Activated gamma-delta T cell treated with Interleukin-2 at 50 U/mL for 16 hours (primary cell): ENCODE results near the gene KCNC4.

Source experiments
- DNase-seq: peaks from one replicate; pipeline ENCODE4 v3.0.0-alpha.2; 2020

The KCNC4 gene

GRCh38 chr1:110212169-110213142 is 2.3 kb downstream of the KCNC4 start:
- DNase-seq = no peak

- no peak for DNase-seq
Measured at GRCh38 chr1:110213143-110213540, 3.0 kb downstream of the KCNC4 start.

- DNase-seq = no peak
Measured at GRCh38 chr1:110214454-110215404, 4.6 kb downstream of the KCNC4 start.

- no peak for DNase-seq
Measured at GRCh38 chr1:110215621-110216515, 5.8 kb downstream of the KCNC4 start.

GRCh38 chr1:110216844-110217444 is 6.8 kb downstream of the KCNC4 start:
- DNase-seq = no peak

- DNase-seq = no peak
Measured at GRCh38 chr1:110218137-110218536, 8.0 kb downstream of the KCNC4 start.

- DNase-seq = no peak
Measured at GRCh38 chr1:110218739-110219138, 8.6 kb downstream of the KCNC4 start.

DNA sequence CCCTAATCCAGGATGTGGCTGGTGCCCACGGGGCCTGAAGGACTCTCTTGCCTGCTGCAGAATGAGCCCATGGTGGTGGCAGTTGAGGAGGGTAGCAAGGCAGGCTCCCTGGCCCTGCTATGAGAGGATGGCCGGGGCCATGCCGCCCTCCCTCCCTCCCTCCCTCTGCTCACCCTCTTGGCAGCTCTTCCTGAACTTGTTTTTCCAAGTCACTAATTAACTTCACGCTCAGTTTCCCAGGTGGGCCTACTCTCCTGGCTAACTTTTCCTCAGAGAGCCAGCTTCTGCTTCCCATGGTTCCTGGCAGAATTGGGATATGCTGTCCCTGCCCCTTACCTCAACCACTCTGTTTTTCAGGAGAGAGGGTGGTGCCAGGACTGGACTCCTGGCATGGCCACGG is 10.2 kb downstream of the KCNC4 start:
- DNase-seq = no peak

- no peak for DNase-seq
Measured at GRCh38 chr1:110221119-110221518, 11.0 kb downstream of the KCNC4 start.

DNA sequence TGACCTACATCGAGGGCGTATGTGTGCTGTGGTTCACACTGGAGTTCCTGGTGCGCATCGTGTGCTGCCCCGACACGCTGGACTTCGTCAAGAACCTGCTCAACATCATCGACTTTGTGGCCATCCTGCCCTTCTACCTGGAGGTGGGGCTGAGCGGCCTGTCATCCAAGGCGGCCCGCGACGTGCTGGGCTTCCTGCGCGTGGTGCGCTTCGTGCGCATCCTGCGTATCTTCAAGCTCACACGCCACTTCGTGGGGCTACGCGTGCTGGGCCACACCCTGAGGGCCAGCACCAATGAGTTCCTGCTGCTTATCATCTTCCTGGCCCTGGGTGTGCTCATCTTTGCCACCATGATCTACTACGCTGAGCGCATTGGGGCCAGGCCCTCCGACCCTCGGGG is 13.0 kb downstream of the KCNC4 start:
- no peak for DNase-seq

DNA sequence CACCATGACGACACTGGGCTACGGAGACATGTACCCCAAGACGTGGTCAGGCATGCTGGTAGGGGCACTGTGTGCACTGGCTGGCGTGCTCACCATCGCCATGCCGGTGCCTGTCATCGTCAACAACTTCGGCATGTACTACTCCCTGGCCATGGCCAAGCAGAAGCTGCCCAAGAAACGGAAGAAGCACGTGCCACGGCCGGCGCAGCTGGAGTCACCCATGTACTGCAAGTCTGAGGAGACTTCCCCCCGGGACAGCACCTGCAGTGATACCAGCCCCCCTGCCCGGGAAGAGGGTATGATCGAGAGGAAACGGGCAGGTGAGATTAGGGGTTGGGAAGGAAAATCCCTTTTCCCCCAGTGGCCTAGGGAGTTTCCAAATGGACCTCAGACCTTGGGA is 13.5 kb downstream of the KCNC4 start:
- DNase-seq = no peak

GRCh38 chr1:110224240-110224995 is 14.3 kb downstream of the KCNC4 start:
- no peak for DNase-seq

DNA sequence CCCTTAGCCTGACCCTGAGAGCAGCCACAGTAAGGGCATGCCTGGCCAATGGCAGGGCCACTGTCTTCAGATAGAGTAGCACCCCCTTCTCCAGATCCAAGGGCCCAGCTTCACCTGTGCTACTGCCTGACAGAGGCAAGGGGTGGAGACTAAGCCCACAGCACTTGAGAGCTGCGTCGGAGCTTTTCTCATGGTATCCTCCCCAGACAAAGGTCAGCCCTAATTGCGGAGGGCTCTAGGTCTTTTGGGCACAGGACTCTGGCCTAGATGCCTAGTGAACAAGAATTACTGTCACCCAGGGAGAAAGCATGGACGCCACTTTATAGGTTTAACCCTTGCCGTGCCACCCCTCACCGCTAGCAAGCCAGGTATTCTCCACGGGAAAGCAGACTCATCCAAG is 15.1 kb downstream of the KCNC4 start:
- no peak for DNase-seq

GRCh38 chr1:110225756-110226404 is 15.8 kb downstream of the KCNC4 start:
- DNase-seq = no peak

DNA sequence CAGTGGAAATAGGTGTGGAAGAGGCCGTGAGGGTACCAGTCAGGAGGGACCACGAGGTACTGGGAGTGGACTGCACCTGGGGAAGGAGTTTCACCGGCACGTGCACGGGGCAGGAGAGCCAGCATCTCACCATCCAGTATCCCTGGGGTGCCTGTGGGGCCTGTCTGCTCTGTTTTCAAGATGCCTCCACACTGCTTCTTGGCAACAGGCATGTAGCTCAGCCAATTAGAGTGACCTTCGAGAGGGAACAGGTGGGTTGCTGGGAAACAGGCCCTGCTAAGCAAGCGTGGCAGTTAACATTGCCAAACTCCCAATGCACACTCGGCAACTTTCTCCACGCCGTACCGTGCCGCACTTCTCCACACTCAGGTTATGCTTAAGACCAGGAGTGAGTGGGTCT is 17.7 kb downstream of the KCNC4 start:
- no peak for DNase-seq

GRCh38 chr1:110228381-110228780 is 18.3 kb downstream of the KCNC4 start:
- DNase-seq = no peak

DNA sequence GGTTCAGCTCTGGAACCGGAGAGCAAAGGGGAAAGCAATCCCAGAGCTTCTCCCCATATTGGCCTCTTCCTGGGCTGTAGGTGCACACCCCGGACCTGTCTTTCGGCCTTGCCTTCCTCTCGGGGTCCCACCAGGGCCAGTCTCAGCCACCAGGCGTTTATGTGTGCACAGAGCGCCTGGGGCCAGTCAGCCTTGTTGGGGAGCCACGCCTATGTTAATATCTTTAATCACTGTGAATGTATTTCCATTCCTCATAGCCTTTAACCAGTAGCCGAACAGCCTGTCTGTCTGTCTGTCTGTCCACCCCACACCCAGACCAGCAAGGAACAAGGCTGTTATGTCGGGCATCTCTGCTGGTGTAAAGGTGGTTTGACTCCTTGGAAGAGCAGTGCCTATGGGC is 18.8 kb downstream of the KCNC4 start:
- no peak for DNase-seq

DNA sequence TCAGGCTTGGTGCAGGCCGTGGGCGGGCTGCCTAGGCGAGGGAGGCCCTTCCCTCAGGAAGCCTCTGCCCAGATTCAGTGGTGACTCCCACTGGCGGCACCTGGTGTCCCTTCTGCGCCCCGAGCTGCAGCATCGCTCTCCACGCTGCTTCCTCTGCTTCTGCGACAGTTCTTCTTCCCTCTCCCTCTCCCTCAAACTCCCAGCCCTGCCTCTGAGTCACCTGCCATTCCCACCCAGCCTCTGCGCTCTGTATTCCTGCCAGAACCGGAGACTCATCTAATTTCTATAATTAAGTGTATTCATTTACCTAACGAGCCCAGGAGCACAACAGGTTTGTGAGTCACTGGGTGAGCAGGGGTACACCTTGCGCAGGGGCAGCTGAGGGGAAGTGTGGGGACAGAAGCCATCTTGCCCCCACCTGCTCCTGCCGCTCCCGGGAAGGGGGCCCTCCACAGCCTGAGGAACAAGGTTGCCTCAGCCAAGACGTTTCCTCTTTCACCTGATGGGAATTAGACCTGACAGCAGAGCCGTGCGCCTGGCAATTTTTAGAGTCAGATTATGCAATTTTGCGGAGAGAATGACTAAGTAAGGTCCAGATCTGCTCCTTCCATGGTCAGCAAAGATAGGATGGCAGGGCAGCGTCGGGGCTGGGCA is 19.4 kb downstream of the KCNC4 start:
- no peak for DNase-seq

DNA sequence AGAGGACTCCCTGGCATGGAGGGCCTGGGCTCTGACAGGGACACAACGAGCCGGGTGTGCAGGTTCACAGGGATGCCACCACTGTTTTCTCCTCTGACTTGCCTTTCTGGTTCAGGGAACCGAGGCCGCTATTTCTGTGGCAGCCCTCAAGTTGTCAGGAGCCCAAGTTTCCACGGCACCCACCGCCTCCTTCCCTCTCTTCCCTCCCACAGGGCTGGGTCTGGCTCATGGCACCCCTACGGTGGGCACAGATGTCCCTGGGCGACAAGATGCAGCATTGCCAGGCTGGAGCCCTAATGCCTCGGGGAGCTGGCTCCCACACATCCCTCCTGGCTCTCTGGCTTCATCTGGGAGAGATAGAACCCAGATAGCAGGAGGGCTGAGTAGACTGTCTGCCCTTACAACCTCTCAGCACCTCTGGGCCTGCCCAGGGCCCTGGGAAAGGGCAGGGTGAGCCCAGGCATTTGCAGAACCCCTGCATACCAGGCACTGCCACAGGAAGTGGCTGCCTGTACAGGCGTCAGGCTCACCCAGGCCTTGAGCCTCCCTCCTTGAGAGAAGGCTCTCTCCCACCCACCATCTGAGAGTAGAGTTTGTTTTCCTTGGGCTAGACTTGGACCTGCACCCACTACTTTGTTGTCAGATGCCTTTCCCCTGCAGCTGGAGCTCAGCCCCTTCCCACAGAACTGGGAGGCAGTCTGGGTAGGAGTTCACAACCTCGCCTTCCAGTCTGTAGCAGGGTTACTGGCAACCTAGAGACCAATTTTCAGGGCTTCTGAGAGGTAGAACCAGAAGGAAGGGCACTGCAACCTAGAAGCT is 20.5 kb downstream of the KCNC4 start:
- DNase-seq = no peak
